SU-DHL-6 (cell line): ENCODE results near the gene ARFGAP1.

Source experiments
- EZH2phosphoT487 ChIP-seq: fragments of 200-600 bp; sonication (generic), shearing (Covaris generic); conservative IDR thresholded peaks from 2 replicates; pipeline ENCODE4 v1.6.1; 2018; ENCODE audit warnings: mild to moderate bottlenecking, antibody characterized with exemption, low read length, moderate library complexity, mixed read lengths
- TF ChIP-seq, protein P1 (sequence below): fragments of 200-600 bp; sonication (generic); IDR thresholded peaks from one replicate; pipeline ENCODE4 v1.5.1; 2017; ENCODE audit warnings: antibody characterized with exemption, mild to moderate bottlenecking, low read length, moderate library complexity; ENCODE audit not compliant: insufficient read depth, poor library complexity, severe bottlenecking

DNA sequence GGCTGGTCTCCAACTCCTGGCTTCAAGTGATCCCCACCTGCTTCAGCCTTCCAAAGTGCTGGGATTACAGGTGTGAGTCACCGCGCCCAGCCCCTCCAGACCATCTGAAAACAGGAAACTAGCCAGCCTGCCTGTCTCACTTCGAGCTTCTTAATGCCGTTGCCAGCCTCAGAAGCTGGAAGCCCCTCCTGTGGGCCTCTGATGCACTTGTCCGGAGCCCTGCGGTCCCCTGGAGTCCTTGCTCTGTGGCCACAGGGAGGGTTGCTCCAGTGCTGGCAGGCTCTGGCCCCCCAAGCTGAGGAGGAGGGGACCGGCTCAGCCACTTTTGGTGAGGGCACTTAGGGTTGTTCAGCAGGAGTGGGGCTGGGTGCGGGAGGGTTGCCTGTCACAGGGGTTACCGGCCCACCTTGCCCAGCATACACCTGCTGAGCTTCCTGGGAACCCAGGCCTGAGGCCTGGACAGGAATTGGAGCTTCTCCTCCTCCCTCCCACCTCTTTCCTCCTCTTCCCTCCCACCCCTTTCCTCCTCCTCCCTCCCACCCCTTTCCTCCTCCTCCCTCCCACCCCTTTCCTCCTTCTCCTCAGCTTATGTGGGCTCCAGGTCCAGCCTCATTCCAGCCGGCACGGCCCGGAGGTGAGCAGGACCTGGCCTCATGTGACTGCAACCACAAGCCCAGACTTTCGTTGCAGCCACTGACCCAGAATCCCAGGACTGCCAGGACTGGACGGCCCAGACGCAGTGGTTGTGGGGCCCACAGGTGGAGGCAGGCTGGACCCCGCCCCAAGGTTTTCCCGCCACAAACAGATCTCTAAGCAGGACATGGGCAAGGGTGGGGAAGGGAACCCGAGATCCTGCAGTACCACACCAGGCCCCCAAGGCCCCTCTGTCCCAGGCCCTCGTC, 46.3 kb upstream of the ARFGAP1 start:
- TF ChIP-seq, protein P1, sequence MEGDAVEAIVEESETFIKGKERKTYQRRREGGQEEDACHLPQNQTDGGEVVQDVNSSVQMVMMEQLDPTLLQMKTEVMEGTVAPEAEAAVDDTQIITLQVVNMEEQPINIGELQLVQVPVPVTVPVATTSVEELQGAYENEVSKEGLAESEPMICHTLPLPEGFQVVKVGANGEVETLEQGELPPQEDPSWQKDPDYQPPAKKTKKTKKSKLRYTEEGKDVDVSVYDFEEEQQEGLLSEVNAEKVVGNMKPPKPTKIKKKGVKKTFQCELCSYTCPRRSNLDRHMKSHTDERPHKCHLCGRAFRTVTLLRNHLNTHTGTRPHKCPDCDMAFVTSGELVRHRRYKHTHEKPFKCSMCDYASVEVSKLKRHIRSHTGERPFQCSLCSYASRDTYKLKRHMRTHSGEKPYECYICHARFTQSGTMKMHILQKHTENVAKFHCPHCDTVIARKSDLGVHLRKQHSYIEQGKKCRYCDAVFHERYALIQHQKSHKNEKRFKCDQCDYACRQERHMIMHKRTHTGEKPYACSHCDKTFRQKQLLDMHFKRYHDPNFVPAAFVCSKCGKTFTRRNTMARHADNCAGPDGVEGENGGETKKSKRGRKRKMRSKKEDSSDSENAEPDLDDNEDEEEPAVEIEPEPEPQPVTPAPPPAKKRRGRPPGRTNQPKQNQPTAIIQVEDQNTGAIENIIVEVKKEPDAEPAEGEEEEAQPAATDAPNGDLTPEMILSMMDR = no peak
- TF ChIP-seq EZH2phosphoT487 = no peak
